Skeletal muscle satellite cell (primary cell): ENCODE results near the gene FRMD3.
A peak's percentile ranks its signal among the peaks of the same experiment; 100 is the strongest.

Experiments used
- H3K27me3 ChIP-seq: 2 replicates; pipeline ENCODE4 v1.7.0; 2013; ENCODE audit warnings: low read length; ENCODE audit not compliant: control insufficient read depth, insufficient read depth
- H3K36me3 ChIP-seq: 2 replicates; pipeline ENCODE4 v1.7.0; 2013; ENCODE audit warnings: mild to moderate bottlenecking, control low read depth, low read length; ENCODE audit not compliant: insufficient read depth
- H3K4me1 ChIP-seq: 2 replicates; pipeline ENCODE4 v1.7.0; 2013; ENCODE audit warnings: low read length; ENCODE audit not compliant: control insufficient read depth, insufficient read depth
- H3K4me2 ChIP-seq: 2 replicates; pipeline ENCODE4 v1.7.0; 2013; ENCODE audit warnings: mild to moderate bottlenecking, low read length
- H3K4me3 ChIP-seq: 2 replicates; pipeline ENCODE4 v1.7.0; 2013; ENCODE audit warnings: low read length
- H3K9ac ChIP-seq: 2 replicates; pipeline ENCODE4 v1.7.0; 2013; ENCODE audit warnings: mild to moderate bottlenecking, low read depth, low read length, moderate library complexity
- H3K9me3 ChIP-seq: replicated peaks from 2 replicates; pipeline ENCODE4 v1.7.0; 2013; ENCODE audit warnings: mild to moderate bottlenecking, control low read depth, low read length

FRMD3 gene

GRCh38 chr9:83274787-83275186 is 263.4 kb downstream of the FRMD3 start:
- no peaks in the 10 kb centered on the region for H3K9me3 ChIP-seq
- no peak overlapping the region for H3K4me3 ChIP-seq
- H3K4me2 ChIP-seq, result no peak overlapping the region
- H3K4me1 ChIP-seq, result no peaks in the 10 kb centered on the region
- H3K27me3 ChIP-seq, result no peaks in the 10 kb centered on the region
- H3K9ac ChIP-seq, result no peak overlapping the region
- no peaks in the 10 kb centered on the region for H3K36me3 ChIP-seq

DNA sequence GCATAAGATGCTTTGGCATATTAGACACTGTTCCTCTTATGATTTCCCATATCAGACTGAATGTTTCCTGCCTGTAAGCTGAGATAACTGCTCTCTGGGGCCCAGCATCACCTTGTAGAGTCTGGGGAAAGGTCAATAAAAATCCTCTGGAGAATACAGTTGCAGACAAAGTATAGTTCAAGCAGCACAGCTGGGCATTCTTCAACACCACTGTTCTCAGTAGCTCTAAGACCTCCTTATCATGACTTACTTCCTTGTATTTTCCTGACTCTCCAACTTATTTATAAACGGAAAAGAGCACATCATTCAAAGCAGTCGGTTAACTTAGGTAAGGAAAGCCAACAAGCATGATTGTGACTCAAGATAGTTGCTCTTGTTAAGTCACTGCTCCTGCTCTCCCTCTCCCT is 266.5 kb downstream of the FRMD3 start:
- H3K4me1 ChIP-seq, result peaks cover 7% of the 10 kb centered on the region
- no peaks in the 10 kb centered on the region for H3K36me3 ChIP-seq
- no peak overlapping the region for H3K9ac ChIP-seq
- no peaks in the 10 kb centered on the region for H3K27me3 ChIP-seq
- no peaks in the 10 kb centered on the region for H3K9me3 ChIP-seq
- no peak overlapping the region for H3K4me3 ChIP-seq
- H3K4me2 ChIP-seq, result no peak overlapping the region

DNA sequence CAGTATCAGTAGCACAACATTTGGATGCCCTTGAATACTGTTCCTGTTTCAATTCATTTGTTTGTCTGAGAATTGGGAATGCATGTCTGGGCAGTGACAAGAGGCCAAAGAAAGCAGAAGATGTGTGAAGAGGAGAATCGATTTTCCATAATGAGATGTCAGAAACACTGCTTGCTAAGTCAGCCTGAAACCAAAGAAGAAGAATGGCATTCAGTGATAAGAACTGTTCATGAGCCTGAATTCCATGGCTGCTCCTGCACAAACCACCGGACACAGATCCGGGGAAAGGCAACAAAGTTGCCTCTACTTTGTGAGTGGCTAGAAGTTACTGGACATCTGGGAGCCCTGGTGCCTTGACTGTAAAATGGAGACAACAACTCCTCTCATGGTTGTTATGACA is 268.1 kb downstream of the FRMD3 start:
- Histone ChIP-seq H3K9ac (no peak overlapping the region), H3K4me2 (no peak overlapping the region), H3K9me3 (no peaks in the 10 kb centered on the region), H3K4me1 (peaks cover 12% of the 10 kb centered on the region), H3K4me3 (no peak overlapping the region), H3K36me3 (no peaks in the 10 kb centered on the region), H3K27me3 (no peaks in the 10 kb centered on the region)

DNA sequence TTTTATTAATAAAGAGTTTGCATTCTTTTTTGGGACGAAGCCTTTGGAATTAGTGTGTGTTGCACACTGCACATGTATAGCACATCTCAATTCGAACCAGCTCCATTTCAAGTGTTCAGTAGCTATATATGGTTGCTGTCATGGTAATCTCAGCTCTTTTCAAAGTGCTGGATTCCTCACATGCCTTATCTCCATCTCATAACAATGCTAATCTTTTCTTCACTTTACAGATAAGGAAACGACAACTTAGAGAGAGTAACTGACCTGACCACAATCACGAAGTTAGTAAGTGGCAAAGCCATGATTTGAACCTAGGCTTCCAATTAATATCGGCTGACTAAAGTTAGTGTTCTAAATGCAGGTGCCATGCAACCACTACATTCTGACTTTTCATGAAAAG is 270.5 kb downstream of the FRMD3 start:
- no peak overlapping the region for H3K4me2 ChIP-seq
- no peak overlapping the region for H3K9ac ChIP-seq
- no peaks in the 10 kb centered on the region for H3K27me3 ChIP-seq
- no peaks in the 10 kb centered on the region for H3K36me3 ChIP-seq
- H3K9me3 ChIP-seq, result no peaks in the 10 kb centered on the region
- peaks cover 12% of the 10 kb centered on the region for H3K4me1 ChIP-seq
- H3K4me3 ChIP-seq, result no peak overlapping the region

- Histone ChIP-seq H3K4me1 (peaks cover 12% of the 10 kb centered on the region), H3K4me3 (peak overlapping the region; percentile 38), H3K4me2 (peak overlapping the region; percentile 57), H3K9ac (peak overlapping the region; percentile 21), H3K36me3 (no peaks in the 10 kb centered on the region), H3K27me3 (no peaks in the 10 kb centered on the region), H3K9me3 (no peaks in the 10 kb centered on the region)
Observed at GRCh38 chr9:83266666-83267496, 271.3 kb downstream of the FRMD3 start.

GRCh38 chr9:83266331-83266665 is 271.9 kb downstream of the FRMD3 start:
- H3K4me3 ChIP-seq, result no peak overlapping the region
- H3K9ac ChIP-seq, result peak overlapping the region; percentile 21
- H3K4me2 ChIP-seq, result no peak overlapping the region
- no peaks in the 10 kb centered on the region for H3K9me3 ChIP-seq
- peaks cover 12% of the 10 kb centered on the region for H3K4me1 ChIP-seq
- H3K36me3 ChIP-seq, result no peaks in the 10 kb centered on the region
- no peaks in the 10 kb centered on the region for H3K27me3 ChIP-seq

DNA sequence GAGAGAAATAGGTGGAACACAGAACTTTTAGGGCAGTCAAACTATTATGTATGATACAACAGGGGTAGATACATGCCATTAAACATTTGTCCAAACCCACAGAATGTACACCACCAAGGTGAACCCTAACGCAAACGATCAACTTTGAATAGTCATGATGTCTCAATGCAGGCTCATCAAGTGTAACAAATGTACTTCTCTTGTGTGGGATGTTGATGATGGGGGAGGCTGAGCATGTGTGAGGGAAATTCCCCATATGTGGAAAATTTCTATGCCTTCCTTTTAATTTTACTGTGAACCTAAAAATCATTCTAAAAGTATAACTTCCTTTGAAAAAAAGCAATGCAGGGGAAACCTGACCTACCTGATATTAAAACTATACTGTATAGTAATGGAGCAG is 273.9 kb downstream of the FRMD3 start:
- Histone ChIP-seq H3K4me3 (no peak overlapping the region), H3K9me3 (no peaks in the 10 kb centered on the region), H3K4me1 (peaks cover 12% of the 10 kb centered on the region), H3K9ac (no peak overlapping the region), H3K4me2 (no peak overlapping the region), H3K27me3 (no peaks in the 10 kb centered on the region), H3K36me3 (no peaks in the 10 kb centered on the region)

DNA sequence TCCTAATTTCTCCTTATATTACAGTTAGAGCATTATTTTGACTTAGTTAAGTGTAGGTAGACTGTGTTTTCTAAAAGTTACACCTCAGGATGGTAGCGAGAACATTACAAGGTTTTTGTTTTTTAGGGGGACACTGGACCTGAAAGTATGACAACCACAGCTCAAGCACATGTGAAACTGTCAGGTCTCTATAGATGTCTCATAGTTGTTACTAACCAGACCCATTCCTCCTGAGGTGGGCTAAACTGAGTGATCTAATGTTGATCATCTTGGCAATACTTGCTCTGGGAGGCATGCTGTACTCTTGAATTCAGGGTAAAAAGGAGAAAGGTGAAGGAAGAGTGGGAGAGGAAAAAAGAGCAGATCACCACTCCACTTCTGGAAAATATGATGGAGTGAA is 278.6 kb downstream of the FRMD3 start:
- Histone ChIP-seq H3K9ac (no peak overlapping the region), H3K4me1 (no peaks in the 10 kb centered on the region), H3K9me3 (no peaks in the 10 kb centered on the region), H3K4me2 (no peak overlapping the region), H3K27me3 (no peaks in the 10 kb centered on the region), H3K36me3 (no peaks in the 10 kb centered on the region), H3K4me3 (no peak overlapping the region)

DNA sequence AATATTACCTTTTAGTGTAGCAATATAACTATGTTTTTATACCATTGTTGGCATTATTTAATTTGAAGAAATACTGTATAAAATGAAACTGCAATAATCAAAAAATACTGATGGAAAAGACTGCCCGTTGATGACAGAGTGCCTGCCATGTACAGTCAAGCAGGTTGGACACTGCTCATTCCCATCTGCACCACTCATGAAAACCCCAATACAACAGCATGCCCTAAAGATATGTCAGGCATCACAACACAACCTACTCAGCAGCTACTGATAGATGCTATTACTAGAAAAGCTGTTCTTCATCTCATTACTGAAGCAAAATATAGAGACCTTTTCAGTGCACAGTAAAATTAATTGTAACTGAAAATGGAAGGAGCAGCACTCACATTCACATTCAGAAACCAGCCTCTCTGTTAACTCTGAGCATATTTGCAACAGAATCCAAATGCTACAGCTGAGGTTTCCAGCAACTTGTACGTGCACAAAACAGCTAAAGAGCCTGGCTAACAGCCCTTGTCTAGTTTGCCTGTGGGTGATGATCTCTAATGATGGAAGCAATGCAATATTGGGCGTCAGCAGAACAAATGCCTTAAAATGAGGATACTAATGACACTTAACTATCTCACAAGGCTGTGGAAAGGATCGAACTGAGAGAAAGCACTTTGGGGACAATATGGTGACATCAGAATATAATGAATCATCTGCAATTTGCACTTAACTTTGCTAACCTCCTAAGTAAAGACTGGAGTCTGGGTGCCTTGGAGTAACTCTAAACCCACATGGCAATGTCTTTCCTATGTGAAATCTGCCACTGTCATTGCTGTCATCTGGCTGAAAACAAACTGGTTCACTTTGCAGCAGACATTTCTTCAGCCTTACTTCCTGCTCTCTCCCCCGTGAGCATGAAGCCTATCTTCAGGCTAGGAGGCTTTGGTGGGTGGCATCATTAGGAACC is 280.0 kb downstream of the FRMD3 start:
- no peaks in the 10 kb centered on the region for H3K4me1 ChIP-seq
- no peak overlapping the region for H3K4me2 ChIP-seq
- no peaks in the 10 kb centered on the region for H3K36me3 ChIP-seq
- H3K27me3 ChIP-seq, result no peaks in the 10 kb centered on the region
- H3K4me3 ChIP-seq, result no peak overlapping the region
- no peaks in the 10 kb centered on the region for H3K9me3 ChIP-seq
- H3K9ac ChIP-seq, result no peak overlapping the region

DNA sequence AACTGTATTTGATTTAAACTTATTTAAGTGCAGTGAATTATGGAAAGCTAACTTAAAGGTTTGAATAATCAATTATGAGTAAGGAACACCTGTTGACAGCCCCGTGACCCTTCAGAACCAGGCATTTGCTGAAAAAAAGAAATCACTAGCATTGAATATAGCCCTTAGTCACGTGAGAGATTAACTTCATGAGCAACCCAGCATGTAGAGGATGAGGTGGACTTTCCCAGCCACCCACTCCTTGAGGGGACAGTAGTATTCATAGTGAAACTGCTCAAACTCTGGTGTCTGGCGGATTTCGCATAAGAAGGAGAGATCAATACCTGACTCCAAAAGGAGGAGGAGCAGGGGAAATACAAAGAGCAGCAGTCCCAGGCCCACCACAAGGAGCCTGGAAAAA is 290.5 kb downstream of the FRMD3 start:
- H3K36me3 ChIP-seq, result no peaks in the 10 kb centered on the region
- H3K4me1 ChIP-seq, result no peaks in the 10 kb centered on the region
- no peak overlapping the region for H3K9ac ChIP-seq
- no peaks in the 10 kb centered on the region for H3K9me3 ChIP-seq
- H3K4me3 ChIP-seq, result no peak overlapping the region
- H3K27me3 ChIP-seq, result no peaks in the 10 kb centered on the region
- no peak overlapping the region for H3K4me2 ChIP-seq

DNA sequence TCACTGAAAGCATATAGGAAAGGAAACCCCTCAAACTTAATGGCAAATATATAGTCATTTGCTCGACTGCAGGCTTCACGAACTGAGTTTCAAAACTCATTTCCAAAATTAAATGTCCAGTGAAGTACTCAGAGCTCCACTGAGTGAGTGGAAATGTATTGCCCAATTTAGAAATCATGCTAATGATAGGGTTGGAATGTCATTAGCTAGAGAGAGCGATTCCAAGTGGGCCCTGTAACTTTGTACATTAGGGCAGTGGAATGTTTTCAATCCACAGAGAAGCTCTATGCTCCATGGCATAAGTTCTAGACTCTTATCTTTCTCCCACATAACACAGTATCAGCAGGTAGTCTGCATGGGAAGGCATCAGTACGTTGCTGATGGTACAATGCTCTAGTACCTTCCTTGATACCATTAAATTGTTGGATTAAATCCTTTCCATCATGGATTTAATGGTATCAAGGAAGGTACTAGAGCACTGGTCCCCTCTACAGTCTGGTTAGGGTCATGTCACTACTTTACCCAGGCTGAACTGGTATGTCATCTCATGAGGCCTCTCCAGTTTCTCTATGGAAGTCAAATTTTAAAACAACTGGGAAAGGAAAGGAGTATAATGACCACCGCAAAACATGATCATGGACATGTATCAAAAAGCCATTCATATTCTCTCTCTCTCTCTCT is 292.1 kb downstream of the FRMD3 start:
- Histone ChIP-seq H3K9ac (no peak overlapping the region), H3K27me3 (no peaks in the 10 kb centered on the region), H3K4me2 (no peak overlapping the region), H3K9me3 (no peaks in the 10 kb centered on the region), H3K4me3 (no peak overlapping the region), H3K36me3 (no peaks in the 10 kb centered on the region), H3K4me1 (no peaks in the 10 kb centered on the region)
